ENCODE results near the gene CAMKK1. TPM values are rescaled to one million over a fixed set of nuclear protein-coding genes. Genes with fewer than 3 reads are reported as not detected.
"Not testable (repeated sequence)": the region's sequence is repeated elsewhere in the genome, so short reads cannot be mapped to it uniquely, and the experiment has no call there.

The CAMKK1 gene
- total and polyA plus RNA-seq, 8 donors: 4.2 to 23.0 (median 6.0) TPM

GRCh38 chr17:3845621-3846436, 47.0 kb downstream of the CAMKK1 start, which contains the start of gene NCBP3:
Gene NCBP3 (minus strand): TSS chr17:3846246. CDS start chr17:3846223, 23 bp downstream.
- FAIRE-seq: peak; percentile 59
- Histone ChIP-seq H3K27ac (peak within 1 kb of the TSS; percentile 53 to 73 (median 67)), H3K27me3 (no peaks in the 10 kb centered on the region), H3K4me3 (peak within 1 kb of the TSS; percentile 57 to 96 (median 92)), H3K36me3 (peaks cover 0 to 6% (median 0%) of the 10 kb centered on the region in 3 donors), H3K9me3 (no peaks in the 10 kb centered on the region), H3K4me1 (peaks cover 0 to 12% (median 3%) of the 10 kb centered on the region in 3 donors)
- TF ChIP-seq, protein P1, sequence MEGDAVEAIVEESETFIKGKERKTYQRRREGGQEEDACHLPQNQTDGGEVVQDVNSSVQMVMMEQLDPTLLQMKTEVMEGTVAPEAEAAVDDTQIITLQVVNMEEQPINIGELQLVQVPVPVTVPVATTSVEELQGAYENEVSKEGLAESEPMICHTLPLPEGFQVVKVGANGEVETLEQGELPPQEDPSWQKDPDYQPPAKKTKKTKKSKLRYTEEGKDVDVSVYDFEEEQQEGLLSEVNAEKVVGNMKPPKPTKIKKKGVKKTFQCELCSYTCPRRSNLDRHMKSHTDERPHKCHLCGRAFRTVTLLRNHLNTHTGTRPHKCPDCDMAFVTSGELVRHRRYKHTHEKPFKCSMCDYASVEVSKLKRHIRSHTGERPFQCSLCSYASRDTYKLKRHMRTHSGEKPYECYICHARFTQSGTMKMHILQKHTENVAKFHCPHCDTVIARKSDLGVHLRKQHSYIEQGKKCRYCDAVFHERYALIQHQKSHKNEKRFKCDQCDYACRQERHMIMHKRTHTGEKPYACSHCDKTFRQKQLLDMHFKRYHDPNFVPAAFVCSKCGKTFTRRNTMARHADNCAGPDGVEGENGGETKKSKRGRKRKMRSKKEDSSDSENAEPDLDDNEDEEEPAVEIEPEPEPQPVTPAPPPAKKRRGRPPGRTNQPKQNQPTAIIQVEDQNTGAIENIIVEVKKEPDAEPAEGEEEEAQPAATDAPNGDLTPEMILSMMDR (IDR thresholded peaks at IDR 0.05): peak; percentile 95 to 97 (median 97)
- intact Hi-C loops (cut with DNase I): no loop called here
- WGBS, 2 donors: 0 to 1% methylated on average over 72 to 76 of the region's 76 CpGs
- ATAC-seq: peak; percentile 96 to 98 (median 98)
- DNase-seq: peak; percentile 84 to 98 (median 92)

GRCh38 chr17:3845291-3845620, 47.6 kb downstream of the CAMKK1 start:
- H3K4me3 ChIP-seq: peak overlapping the region; percentile 57 to 96 (median 92)
- peaks cover 0 to 12% (median 3%) of the 10 kb centered on the region in 3 donors for H3K4me1 ChIP-seq
- DNase-seq (no peak), FAIRE-seq (no peak), ATAC-seq (peak in 3 of 4 donors; percentile 0 to 7 (median 1))
- 0 to 1% methylated on average over 8 of the region's 8 CpGs for WGBS, 2 donors
- H3K36me3 ChIP-seq: peaks cover 0 to 10% (median 0%) of the 10 kb centered on the region in 3 donors
- TF ChIP-seq, protein P1 (IDR thresholded peaks at IDR 0.05): no peak
- peak overlapping the region; percentile 53 to 73 (median 67) for H3K27ac ChIP-seq
- H3K27me3 ChIP-seq: no peaks in the 10 kb centered on the region
- no peaks in the 10 kb centered on the region for H3K9me3 ChIP-seq
- intact Hi-C loops (cut with DNase I): no loop called here

- FAIRE-seq: not testable (repeated sequence)
These were observed 48.3 kb downstream of the CAMKK1 start for GRCh38 chr17:3844556-3844955.

GRCh38 chr17:3843935-3844516, 48.8 kb downstream of the CAMKK1 start:
- ATAC-seq (peak in 3 of 4 donors; percentile 43 to 47 (median 43)), DNase-seq (peak in 1 of 6 donors; percentile 59), FAIRE-seq (no peak)
- 19 to 21% methylated on average over 3 of the region's 3 CpGs for WGBS, 2 donors
- Histone ChIP-seq H3K27me3 (no peaks in the 10 kb centered on the region), H3K4me3 (no peak overlapping the region), H3K36me3 (peaks cover 0 to 12% (median 4%) of the 10 kb centered on the region in 3 donors), H3K27ac (no peak overlapping the region), H3K9me3 (no peaks in the 10 kb centered on the region), H3K4me1 (peaks cover 0 to 12% (median 3%) of the 10 kb centered on the region in 3 donors)
- TF ChIP-seq, protein P1 (IDR thresholded peaks at IDR 0.05): peak in 3 of 4 donors; percentile 24 to 51 (median 38)
- intact Hi-C loops (cut with DNase I): no loop called here

More at GRCh38 chr17:3844556-3844955, 48.3 kb downstream of the CAMKK1 start:
- DNase-seq; H3K27me3 ChIP-seq; ATAC-seq; intact Hi-C loops (cut with DNase I); H3K27ac ChIP-seq; H3K9me3 ChIP-seq: not testable (repeated sequence)
- Histone ChIP-seq H3K36me3 (peaks cover 0 to 12% (median 4%) of the 10 kb centered on the region in 3 donors), H3K4me1 (peaks cover 0 to 12% (median 3%) of the 10 kb centered on the region in 3 donors), H3K4me3 (peak overlapping the region in 1 of 4 donors; percentile 90)
- WGBS, 2 donors: 84 to 91% methylated on average over 19 of the region's 19 CpGs

GRCh38 chr17:3838206-3838605, 54.6 kb downstream of the CAMKK1 start:
- DNase-seq (peak; percentile 69 to 78 (median 76)), ATAC-seq (peak; percentile 91 to 97 (median 94)), FAIRE-seq (no peak)
- TF ChIP-seq, protein P1 (IDR thresholded peaks at IDR 0.05): no peak
- peaks cover 0 to 8% (median 8%) of the 10 kb centered on the region in 3 donors for H3K4me1 ChIP-seq
- 26 to 29% methylated on average over 12 of the region's 12 CpGs for WGBS, 2 donors
- H3K9me3 ChIP-seq: no peaks in the 10 kb centered on the region
- H3K4me3 ChIP-seq: no peak overlapping the region
- H3K27ac ChIP-seq: no peak overlapping the region
- H3K27me3 ChIP-seq: no peaks in the 10 kb centered on the region
- intact Hi-C loops (cut with DNase I): no loop called here
- H3K36me3 ChIP-seq: peaks cover 0 to 18% (median 4%) of the 10 kb centered on the region in 3 donors
